GM19238 (cell line): Measurements from ENCODE around the gene SEPTIN7.

ENCODE experiments used
- DNase-seq: peaks from one replicate; pipeline ENCODE4 v3.0.0; 2011; ENCODE audit warnings: low spot score; ENCODE audit not compliant: insufficient read length

Gene SEPTIN7

GRCh38 chr7:35787925-35788324 is 12.9 kb upstream of the SEPTIN7 start:
- no peak for DNase-seq

GRCh38 chr7:35792472-35792871 is 8.4 kb upstream of the SEPTIN7 start:
- no peak for DNase-seq

- no peak for DNase-seq
Measured at GRCh38 chr7:35792873-35793489, 7.9 kb upstream of the SEPTIN7 start.

GRCh38 chr7:35797311-35797710 is 3.5 kb upstream of the SEPTIN7 start:
- no peak for DNase-seq

- peak; percentile 50 for DNase-seq
Measured at GRCh38 chr7:35799846-35800717, 775 bp upstream of the SEPTIN7 start.

- DNase-seq = peak; percentile 24
Measured at GRCh38 chr7:35801392-35802101, 690 bp downstream of the SEPTIN7 start.

GRCh38 chr7:35802102-35802466 is 1.2 kb downstream of the SEPTIN7 start:
- no peak for DNase-seq

GRCh38 chr7:35802649-35803048 is 1.8 kb downstream of the SEPTIN7 start:
- no peak for DNase-seq

GRCh38 chr7:35804231-35804970 is 3.5 kb downstream of the SEPTIN7 start:
- DNase-seq = no peak

- no peak for DNase-seq
Measured at GRCh38 chr7:35805876-35806275, 5.0 kb downstream of the SEPTIN7 start.

- DNase-seq = no peak
Measured at GRCh38 chr7:35816514-35816913, 15.7 kb downstream of the SEPTIN7 start.

- no peak for DNase-seq
Measured at GRCh38 chr7:35817181-35817580, 16.3 kb downstream of the SEPTIN7 start.

- no peak for DNase-seq
Measured at GRCh38 chr7:35817930-35818329, 17.1 kb downstream of the SEPTIN7 start.

GRCh38 chr7:35818513-35818912 is 17.7 kb downstream of the SEPTIN7 start:
- no peak for DNase-seq

- DNase-seq = no peak
Measured at GRCh38 chr7:35819310-35819709, 18.5 kb downstream of the SEPTIN7 start.

- DNase-seq = no peak
Measured at GRCh38 chr7:35819954-35820703, 19.3 kb downstream of the SEPTIN7 start.

GRCh38 chr7:35820858-35821257 is 20.0 kb downstream of the SEPTIN7 start:
- no peak for DNase-seq

- no peak for DNase-seq
Measured at GRCh38 chr7:35823440-35823839, 22.6 kb downstream of the SEPTIN7 start.

- no peak for DNase-seq
Measured at GRCh38 chr7:35825974-35826373, 25.1 kb downstream of the SEPTIN7 start.

GRCh38 chr7:35826751-35827150 is 25.9 kb downstream of the SEPTIN7 start:
- no peak for DNase-seq

GRCh38 chr7:35828817-35829216 is 28.0 kb downstream of the SEPTIN7 start:
- DNase-seq = no peak
